Gastroesophageal sphincter (tissue), 4 donors: ENCODE results near the gene HYAL4. TPM values are rescaled to one million over a fixed set of nuclear protein-coding genes. Genes with fewer than 3 reads are reported as not detected.
"Not testable (repeated sequence)": the region's sequence is repeated elsewhere in the genome, so short reads cannot be mapped to it uniquely, and the experiment has no call there.

ENCODE experiments used
- ATAC-seq: fragments of 150-250 bp; one replicate; pipeline ENCODE4 v1.9.1; 2016; ENCODE audit warnings: mild to moderate bottlenecking, moderate library complexity
- H3K27ac ChIP-seq, 4 donors: fragments of 200-600 bp; sonication (generic) in 3 of 4; 1 replicate in 3 of 4; 2 replicates in 1 of 4; pipeline ENCODE4 v1.5.1; 2016 to 2019
- H3K27me3 ChIP-seq: fragments of 200-600 bp; sonication (generic); one replicate; pipeline ENCODE4 v1.5.1; 2019
- H3K36me3 ChIP-seq, 2 donors: fragments of 200-600 bp; sonication (generic); one replicate each; pipeline ENCODE4 v1.5.1; 2019; ENCODE audit warnings: control low read depth in 1 of 2
- H3K4me1 ChIP-seq, 3 donors: fragments of 200-600 bp; sonication (generic); 1 replicate in 2 of 3; 2 replicates in 1 of 3; pipeline ENCODE4 v1.5.1; 2016 to 2019; ENCODE audit warnings: control low read depth in 2 of 3
- H3K4me3 ChIP-seq, 2 donors: fragments of 200-600 bp; sonication (generic); one replicate each; pipeline ENCODE4 v1.5.1; 2019; ENCODE audit warnings: mild to moderate bottlenecking in 1 of 2, moderate library complexity in 1 of 2
- H3K9me3 ChIP-seq, 3 donors: fragments of 200-600 bp; sonication (generic); one replicate each; pipeline ENCODE4 v1.5.1; 2017 to 2019; ENCODE audit warnings: control low read depth in 2 of 3
- CTCF ChIP-seq, 4 experiments: fragments of 200-600 bp in 2 of 4; fragments of 450-650 bp in 2 of 4; sonication (generic) in 1 of 4; IDR thresholded peaks; one replicate each; pipeline ENCODE4 v1.5.1; 2017 to 2019; ENCODE audit warnings: antibody characterized with exemption in 4 of 4, mild to moderate bottlenecking in 2 of 4, moderate library complexity in 2 of 4
- EP300 ChIP-seq: sonication (generic); formaldehyde crosslinking; IDR thresholded peaks from one replicate; pipeline ENCODE4 v1.6.1; 2017; ENCODE audit warnings: antibody characterized with exemption, mild to moderate bottlenecking
- POLR2A ChIP-seq, 2 donors: fragments of 450-650 bp; IDR thresholded peaks; one replicate each; pipeline ENCODE4 v1.6.1; 2017; ENCODE audit warnings: antibody characterized with exemption in 2 of 2, mild to moderate bottlenecking in 2 of 2, moderate library complexity in 1 of 2
- POLR2AphosphoS5 ChIP-seq: sonication (generic); formaldehyde crosslinking; IDR thresholded peaks from one replicate; pipeline ENCODE4 v1.6.1; 2017; ENCODE audit warnings: antibody characterized with exemption
- WGBS, 2 donors: methylation state at CpG; one replicate each; pipeline ENCODE4 v1.1.5; 2018; ENCODE audit warnings: low coverage in 1 of 2; 5-methylcytosine and 5-hydroxymethylcytosine counted together
- total RNA-seq, 4 donors: library from RNA; depleted of rRNA; stranded (reverse); fragments of >200 nt; gene quantifications; one replicate each; pipeline ENCODE4 v1.1.0, GENCODE V29; 2016

Gene HYAL4
- total RNA-seq, 4 donors from 2014 or later, result not detected

GRCh38 chr7:123876557-123877256 is 31.7 kb downstream of the HYAL4 start:
- no peak for ATAC-seq
- no peaks in the 10 kb centered on the region for H3K9me3 ChIP-seq
- TF ChIP-seq CTCF (IDR thresholded peaks at IDR 0.05) (no peak), POLR2A (IDR thresholded peaks at IDR 0.05) (no peak), POLR2AphosphoS5 (no peak), EP300 (no peak)
- H3K4me3 ChIP-seq, result no peak overlapping the region
- WGBS, 2 donors, result 66 to 91% methylated on average over 3 to 7 of the region's 7 CpGs
- no peaks in the 10 kb centered on the region for H3K4me1 ChIP-seq
- no peak overlapping the region for H3K27ac ChIP-seq
- H3K36me3 ChIP-seq, result no peaks in the 10 kb centered on the region
- no peaks in the 10 kb centered on the region for H3K27me3 ChIP-seq

- WGBS, 2 donors, result 54% methylated on average over 4 of the region's 4 CpGs
- no peaks in the 10 kb centered on the region for H3K9me3 ChIP-seq
- no peaks in the 10 kb centered on the region for H3K4me1 ChIP-seq
- TF ChIP-seq CTCF (IDR thresholded peaks at IDR 0.05), result no peak
- no peak for TF ChIP-seq POLR2AphosphoS5
- TF ChIP-seq POLR2A (IDR thresholded peaks at IDR 0.05), result no peak
- no peak for TF ChIP-seq EP300
- no peak overlapping the region for H3K4me3 ChIP-seq
- no peak overlapping the region for H3K27ac ChIP-seq
- no peaks in the 10 kb centered on the region for H3K36me3 ChIP-seq
- ATAC-seq, result no peak
- H3K27me3 ChIP-seq, result no peaks in the 10 kb centered on the region
Measured at GRCh38 chr7:123879628-123880027, 34.7 kb downstream of the HYAL4 start.

- 71 to 95% methylated on average over 2 of the region's 2 CpGs for WGBS, 2 donors
- Histone ChIP-seq H3K27me3 (no peaks in the 10 kb centered on the region), H3K9me3 (no peaks in the 10 kb centered on the region), H3K4me3 (no peak overlapping the region), H3K36me3 (no peaks in the 10 kb centered on the region), H3K4me1 (no peaks in the 10 kb centered on the region), H3K27ac (no peak overlapping the region)
- TF ChIP-seq POLR2AphosphoS5 (no peak), POLR2A (IDR thresholded peaks at IDR 0.05) (no peak), EP300 (no peak), CTCF (IDR thresholded peaks at IDR 0.05) (no peak)
- no peak for ATAC-seq
Measured at GRCh38 chr7:123881300-123881699, 36.3 kb downstream of the HYAL4 start.

- H3K9me3 ChIP-seq, result no peaks in the 10 kb centered on the region
- TF ChIP-seq POLR2A (IDR thresholded peaks at IDR 0.05) (no peak), CTCF (IDR thresholded peaks at IDR 0.05) (no peak), POLR2AphosphoS5 (no peak), EP300 (no peak)
Measured at GRCh38 chr7:123883154-123883553, 38.2 kb downstream of the HYAL4 start.

GRCh38 chr7:123888192-123888591 is 43.2 kb downstream of the HYAL4 start:
- Histone ChIP-seq H3K27me3 (no peaks in the 10 kb centered on the region), H3K4me3 (no peak overlapping the region), H3K9me3 (peaks cover 0 to 13% (median 0%) of the 10 kb centered on the region in 3 donors), H3K4me1 (no peaks in the 10 kb centered on the region), H3K27ac (no peak overlapping the region), H3K36me3 (no peaks in the 10 kb centered on the region)
- TF ChIP-seq EP300 (no peak), POLR2AphosphoS5 (no peak), CTCF (IDR thresholded peaks at IDR 0.05) (no peak), POLR2A (IDR thresholded peaks at IDR 0.05) (no peak)
- no peak for ATAC-seq

More at GRCh38 chr7:123883154-123883553, 38.2 kb downstream of the HYAL4 start:
- H3K4me1 ChIP-seq, result no peaks in the 10 kb centered on the region
- ATAC-seq, result no peak
- no peaks in the 10 kb centered on the region for H3K36me3 ChIP-seq
- no peaks in the 10 kb centered on the region for H3K27me3 ChIP-seq
- no peak overlapping the region for H3K4me3 ChIP-seq
- H3K27ac ChIP-seq, result no peak overlapping the region

GRCh38 chr7:123894753-123895152 is 49.8 kb downstream of the HYAL4 start:
- ATAC-seq, result not testable (repeated sequence)
- peaks cover 0 to 33% (median 0%) of the 10 kb centered on the region in 3 donors for H3K9me3 ChIP-seq
- no CpG with 5 or more reads among the region's 10 CpGs for WGBS, 2 donors

More at GRCh38 chr7:123894753-123895152, 49.8 kb downstream of the HYAL4 start:
- not testable (repeated sequence) for H3K27me3 ChIP-seq, H3K27ac ChIP-seq, H3K4me1 ChIP-seq, H3K36me3 ChIP-seq, H3K4me3 ChIP-seq
